Heart right ventricle (tissue), 16 donors: ENCODE measurements around the gene NDST3. TPM values are rescaled to one million over a fixed set of nuclear protein-coding genes. Genes with fewer than 3 reads are reported as not detected.

Experiments
- ATAC-seq, 8 donors: fragments of 200-7000 bp; cut with Tn5 transposase; one replicate each; pipeline ENCODE4 v1.9.1; 2020; ENCODE audit warnings: mild to moderate bottlenecking in 8 of 8, moderate library complexity in 8 of 8, moderate number of reproducible peaks in 1 of 8
- DNase-seq, 2 donors: peaks; one replicate each; pipeline ENCODE4 v3.0.0-alpha.2; 2020
- H3K27ac ChIP-seq, 10 donors: fragments of 200-600 bp; sonication (generic) in 2 of 10; one replicate each; pipeline versions ENCODE4 v1.5.0 to v1.8.0; 2020 to 2022; ENCODE audit warnings: mild to moderate bottlenecking in 3 of 10
- H3K27me3 ChIP-seq, 7 donors: fragments of 200-600 bp; one replicate each; pipeline ENCODE4 v1.8.0; 2021 to 2022; ENCODE audit warnings: mild to moderate bottlenecking in 2 of 7
- H3K36me3 ChIP-seq, 9 donors: fragments of 200-600 bp; sonication (generic) in 1 of 9; one replicate each; pipeline versions ENCODE4 v1.5.0 to v1.8.0; 2020 to 2022; ENCODE audit warnings: mild to moderate bottlenecking in 2 of 9
- H3K4me1 ChIP-seq, 9 donors: fragments of 200-600 bp; sonication (generic) in 1 of 9; one replicate each; pipeline versions ENCODE4 v1.5.0 to v1.8.0; 2020 to 2022; ENCODE audit warnings: mild to moderate bottlenecking in 4 of 9
- H3K4me3 ChIP-seq, 10 donors: fragments of 200-600 bp; sonication (generic) in 2 of 10; one replicate each; pipeline versions ENCODE4 v1.5.0 to v1.8.0; 2020 to 2022; ENCODE audit warnings: mild to moderate bottlenecking in 7 of 10, moderate library complexity in 2 of 10
- H3K9me3 ChIP-seq, 11 donors: fragments of 200-600 bp in 10 of 11; sonication (generic) in 2 of 11; one replicate each; pipeline versions ENCODE4 v1.5.0 to v1.8.0; 2013 to 2022; ENCODE audit warnings: mild to moderate bottlenecking in 2 of 11, control low read depth in 1 of 11, moderate library complexity in 1 of 11
- CTCF ChIP-seq, 9 donors: fragments of 200-600 bp; sonication (generic) in 2 of 9; IDR thresholded peaks; one replicate each; pipeline versions ENCODE4 v1.5.0 to v1.8.0; 2021 to 2022; ENCODE audit warnings: antibody characterized with exemption in 9 of 9, mild to moderate bottlenecking in 5 of 9, moderate library complexity in 1 of 9
- WGBS, 2 donors: extraction: QIAGEN DNeasy Blood & Tissue Kit; methylation state at CpG; one replicate each; pipeline ENCODE4 v1.1.7; 2013; ENCODE audit warnings: inconsistent platforms in 1 of 2; 5-methylcytosine and 5-hydroxymethylcytosine counted together
- intact Hi-C, 10 donors: fragments of 100-400 bp; cut with DNase I; formaldehyde crosslinking; loops; one replicate each; pipeline versions ENCODE4 v1.11.1 to v1.14.2; 2022
- polyA plus RNA-seq, 2 donors: library from polyadenylated mRNA; stranded (reverse); fragments of 200-250 nt; gene quantifications; one replicate each; pipeline ENCODE4 v1.2.3, GENCODE V29; 2013
- total RNA-seq, 10 donors: library from RNA; stranded (reverse); fragmentation: NEBNext Ultra II Directional in 3 of 10; extraction: Animal tissue kit (Norgen Biotek cat#: 25700) in 3 of 10; gene quantifications; one replicate each; pipeline versions ENCODE4 v1.2.1 to v1.2.4, GENCODE V29; 2021 to 2023
- donor health status: Arrhythmogenic right ventricular cardiomyopathy.
- donor health status: ischemic (EF 13 %, LVEDD 7.1; RV severe dilation, severe dysfunction).
- donor health status: healthy with polysubstance abuse.
- donor health status: DM: no; HTN: yes; CAD: no.
- donor health status: DM: no; HTN: no; CAD: no.
- donor health status: ischemic (EF 25% LVEDD 6.9; RV normal size, moderate dysfunction).
- donor health status: ischemic (EF 25% LVEDD 5.7; RV mildly dilated, moderate dysfunction).
- donor health status: healthy.
- donor health status: DM: yes; HTN: yes; CAD: no.
- donor health status: Ischemic cardiomyopathy.
- donor health status: ischemic (EF 35%, LVEDD 5.7; RV mildly dilated, moderate dysfunction).
- donor health status: nonischemic (EF 11% LVEDD 7.7; RV severe dilation, severe dysfunction).
- donor health status: DM: yes; HTN: yes; CAD: no.
- donor health status: PGD.
- donor health status: ischemic (EF 29% LVEDD 5.4; RV normal size, mild dysfunction).
- donor health status: nonischemic (EF 23%, LVEDD 6.1; RV moderate dilation, normal function).

Gene NDST3
- total and polyA plus RNA-seq, 12 donors = 0.04 TPM; not detected in 11

- no peak for DNase-seq
- H3K27ac ChIP-seq = no peak overlapping the region
- no peaks in the 10 kb centered on the region for H3K36me3 ChIP-seq
- ATAC-seq = no peak
- H3K4me3 ChIP-seq = no peak overlapping the region
- peaks cover 0 to 10% (median 0%) of the 10 kb centered on the region in 11 donors for H3K9me3 ChIP-seq
- no peaks in the 10 kb centered on the region for H3K27me3 ChIP-seq
- TF ChIP-seq CTCF (IDR thresholded peaks at IDR 0.05) = no peak
- intact Hi-C loops = no loop called here
- 61 to 66% methylated on average over 1 of the region's 1 CpG for WGBS, 2 donors
- H3K4me1 ChIP-seq = no peaks in the 10 kb centered on the region
Observed at GRCh38 chr4:118124997-118125396, 90.7 kb downstream of the NDST3 start.

GRCh38 chr4:118139241-118139640 is 105.0 kb downstream of the NDST3 start:
- intact Hi-C loops = no loop called here
- WGBS, 2 donors = 74 to 75% methylated on average over 1 of the region's 1 CpG
- ATAC-seq (no peak), DNase-seq (no peak)
- H3K27me3 ChIP-seq = no peaks in the 10 kb centered on the region
- no peaks in the 10 kb centered on the region for H3K9me3 ChIP-seq
- no peaks in the 10 kb centered on the region for H3K36me3 ChIP-seq
- no peak overlapping the region for H3K27ac ChIP-seq
- no peak overlapping the region for H3K4me3 ChIP-seq
- no peak for TF ChIP-seq CTCF (IDR thresholded peaks at IDR 0.05)
- H3K4me1 ChIP-seq = no peaks in the 10 kb centered on the region

- H3K4me1 ChIP-seq = no peaks in the 10 kb centered on the region
- intact Hi-C loops = no loop called here
- peaks cover 0 to 4% (median 0%) of the 10 kb centered on the region in 11 donors for H3K9me3 ChIP-seq
- no peak overlapping the region for H3K27ac ChIP-seq
- 72 to 78% methylated on average over 4 of the region's 4 CpGs for WGBS, 2 donors
- ATAC-seq (no peak), DNase-seq (no peak)
- H3K36me3 ChIP-seq = no peaks in the 10 kb centered on the region
- no peaks in the 10 kb centered on the region for H3K27me3 ChIP-seq
- no peak overlapping the region for H3K4me3 ChIP-seq
- TF ChIP-seq CTCF (IDR thresholded peaks at IDR 0.05) = no peak
Observed at GRCh38 chr4:118141240-118141639, 107.0 kb downstream of the NDST3 start.

GRCh38 chr4:118154649-118155048 is 120.4 kb downstream of the NDST3 start:
- DNase-seq = no peak
- Histone ChIP-seq H3K4me1 (no peaks in the 10 kb centered on the region), H3K27ac (no peak overlapping the region), H3K9me3 (peaks cover 0 to 17% (median 0%) of the 10 kb centered on the region in 11 donors), H3K4me3 (no peak overlapping the region), H3K36me3 (no peaks in the 10 kb centered on the region), H3K27me3 (no peaks in the 10 kb centered on the region)
- no peak for ATAC-seq
- intact Hi-C loops = no loop called here
- no peak for TF ChIP-seq CTCF (IDR thresholded peaks at IDR 0.05)
- WGBS, 2 donors = 83 to 84% methylated on average over 5 of the region's 5 CpGs

- H3K36me3 ChIP-seq = no peaks in the 10 kb centered on the region
- DNase-seq (no peak), ATAC-seq (no peak)
- peaks cover 0 to 25% (median 4%) of the 10 kb centered on the region in 11 donors for H3K9me3 ChIP-seq
- no peak overlapping the region for H3K4me3 ChIP-seq
- H3K27ac ChIP-seq = no peak overlapping the region
- H3K4me1 ChIP-seq = no peaks in the 10 kb centered on the region
- TF ChIP-seq CTCF (IDR thresholded peaks at IDR 0.05) = no peak
- H3K27me3 ChIP-seq = no peaks in the 10 kb centered on the region
- intact Hi-C loops = no loop called here
Observed at GRCh38 chr4:118155516-118155915, 121.2 kb downstream of the NDST3 start.
